IPS-NIHi7 (cell line): Measurements from ENCODE around the gene LTC4S.
"Not testable (repeated sequence)": the region's sequence is repeated elsewhere in the genome, so short reads cannot be mapped to it uniquely, and the experiment has no call there.

Experiments used
- DNase-seq: peaks from one replicate; pipeline ENCODE4 v3.0.0; 2012; ENCODE audit warnings: mixed read lengths; ENCODE audit errors: extremely low spot score

LTC4S gene

GRCh38 chr5:179823937-179824744, 30.4 kb downstream of the LTC4S start:
- DNase-seq = no peak

GRCh38 chr5:179824745-179825112, 30.9 kb downstream of the LTC4S start:
- no peak for DNase-seq

DNA sequence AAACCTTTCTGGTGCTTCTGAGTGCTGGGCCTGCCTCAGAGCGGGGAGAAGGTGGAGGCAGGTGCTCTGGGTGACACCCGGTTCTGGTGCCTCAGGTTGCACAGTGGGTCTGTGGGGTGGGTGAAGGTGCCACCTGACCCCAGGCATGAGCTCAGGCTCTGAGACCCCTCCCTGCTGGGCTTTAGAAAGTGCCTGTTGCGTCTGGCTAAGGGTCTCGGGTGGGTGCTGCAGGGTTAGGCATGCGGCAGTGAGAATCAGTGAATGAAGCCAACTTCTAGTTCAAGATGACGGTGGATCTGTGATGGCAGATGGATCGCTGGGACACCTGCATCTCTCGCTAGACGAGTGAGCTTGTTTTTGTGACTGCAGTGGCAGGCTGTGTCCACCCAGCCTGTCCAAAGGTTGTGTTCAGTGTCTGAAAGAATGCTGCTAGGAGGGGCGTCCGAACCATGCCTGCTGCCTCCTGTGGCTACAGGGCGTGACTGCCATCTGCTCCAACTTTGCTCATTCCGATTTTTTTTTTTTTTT, 31.9 kb downstream of the LTC4S start:
- DNase-seq = no peak

- no peak for DNase-seq
Measured at GRCh38 chr5:179827680-179828079, 33.9 kb downstream of the LTC4S start.

DNA sequence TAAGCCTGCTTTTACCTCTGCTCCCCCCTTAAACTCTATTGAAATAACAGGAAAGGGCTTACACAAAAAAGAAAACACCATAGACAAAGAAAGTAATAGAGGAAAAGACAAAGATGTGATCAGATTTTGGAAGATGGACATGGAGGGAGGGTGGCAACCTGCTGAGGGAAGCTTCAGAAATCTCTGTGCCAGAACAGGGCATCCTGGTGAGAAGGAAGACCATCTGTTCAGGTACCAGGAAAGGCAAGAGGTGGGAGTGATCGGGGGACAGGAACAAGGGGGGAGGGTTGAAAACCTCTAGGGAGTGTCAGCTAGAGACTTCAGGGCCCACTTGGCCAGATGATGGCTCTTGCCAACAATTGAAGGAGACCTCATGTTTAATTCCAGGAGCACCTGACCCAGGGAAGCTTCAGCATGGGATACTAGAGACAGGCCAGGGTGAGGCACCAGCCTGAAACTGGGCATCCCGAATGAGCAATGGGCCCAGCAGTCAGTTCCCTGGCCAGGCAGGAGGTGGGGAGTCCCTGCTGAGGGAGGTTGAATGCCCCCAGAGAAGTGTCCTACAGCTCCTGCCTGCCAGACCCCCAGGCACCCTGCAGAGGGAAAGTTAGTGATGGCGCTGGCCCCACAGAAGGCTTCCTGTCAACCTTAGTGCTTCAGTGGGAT, 35.1 kb downstream of the LTC4S start:
- no peak for DNase-seq

GRCh38 chr5:179829732-179830435, 36.1 kb downstream of the LTC4S start:
- no peak for DNase-seq

DNA sequence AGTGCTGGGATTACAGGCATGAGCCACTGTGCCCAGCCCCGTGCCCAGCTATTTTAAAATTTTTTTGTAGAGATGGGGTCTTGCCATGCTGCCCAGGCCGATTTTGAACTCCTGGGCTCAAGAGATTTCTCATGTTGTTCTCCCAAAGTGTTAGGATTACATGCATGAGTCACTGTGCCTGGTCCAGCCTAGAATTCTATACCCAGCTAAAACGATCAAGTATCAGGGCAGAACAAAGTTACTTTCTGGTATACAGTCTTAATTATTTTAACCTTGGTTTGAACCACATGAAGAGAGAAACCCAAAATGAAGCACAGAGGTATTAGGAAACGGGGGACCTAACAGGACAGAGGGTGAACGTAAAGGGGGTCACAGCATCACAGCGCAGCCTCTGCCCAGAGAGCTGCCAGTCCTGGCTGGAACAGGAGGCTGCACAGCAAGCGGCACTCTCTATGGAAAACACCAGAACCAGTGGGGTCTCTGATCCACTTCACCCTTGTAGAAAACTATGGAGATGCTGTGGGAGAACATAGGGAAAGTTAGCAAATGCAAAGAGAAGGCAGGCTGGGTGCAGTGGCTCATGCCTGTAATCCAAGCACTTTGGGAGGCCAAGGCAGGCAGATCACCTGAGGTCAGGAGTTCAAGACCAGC, 37.2 kb downstream of the LTC4S start:
- DNase-seq = no peak

DNA sequence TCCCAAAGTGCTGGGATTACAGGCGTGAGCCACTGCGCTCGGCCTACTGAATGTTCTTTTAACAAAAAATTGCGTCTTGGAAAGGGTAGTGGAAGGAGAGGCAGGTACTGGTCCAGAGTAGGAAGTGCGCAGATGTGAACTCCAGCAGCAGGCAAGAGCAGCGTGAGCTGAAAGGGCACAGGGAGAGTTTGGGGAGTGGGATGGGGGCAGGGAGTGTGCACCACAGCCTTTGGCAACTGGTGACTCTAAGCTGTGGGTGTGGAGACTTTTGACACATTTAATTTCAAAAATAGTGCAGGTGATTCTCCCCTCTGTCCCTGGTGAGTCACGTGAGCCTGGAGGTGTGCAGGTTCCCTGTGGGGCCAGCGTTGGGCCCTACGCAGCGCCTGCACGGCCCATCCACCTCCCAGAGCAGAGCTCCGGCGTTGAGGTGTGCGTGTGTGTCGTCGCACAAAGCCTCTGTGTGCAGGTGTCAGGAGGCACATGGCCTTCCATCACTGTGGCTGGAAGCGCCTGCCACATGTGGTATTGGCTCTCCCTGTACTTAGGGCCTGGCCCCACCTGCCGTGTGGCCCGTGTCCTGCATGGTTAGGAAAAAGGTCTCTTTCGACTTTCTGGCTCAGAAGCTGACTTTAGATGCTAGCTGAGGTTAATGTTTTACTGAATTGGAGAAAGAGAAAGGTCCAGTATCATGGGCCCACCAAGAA, 38.4 kb downstream of the LTC4S start:
- no peak for DNase-seq

DNA sequence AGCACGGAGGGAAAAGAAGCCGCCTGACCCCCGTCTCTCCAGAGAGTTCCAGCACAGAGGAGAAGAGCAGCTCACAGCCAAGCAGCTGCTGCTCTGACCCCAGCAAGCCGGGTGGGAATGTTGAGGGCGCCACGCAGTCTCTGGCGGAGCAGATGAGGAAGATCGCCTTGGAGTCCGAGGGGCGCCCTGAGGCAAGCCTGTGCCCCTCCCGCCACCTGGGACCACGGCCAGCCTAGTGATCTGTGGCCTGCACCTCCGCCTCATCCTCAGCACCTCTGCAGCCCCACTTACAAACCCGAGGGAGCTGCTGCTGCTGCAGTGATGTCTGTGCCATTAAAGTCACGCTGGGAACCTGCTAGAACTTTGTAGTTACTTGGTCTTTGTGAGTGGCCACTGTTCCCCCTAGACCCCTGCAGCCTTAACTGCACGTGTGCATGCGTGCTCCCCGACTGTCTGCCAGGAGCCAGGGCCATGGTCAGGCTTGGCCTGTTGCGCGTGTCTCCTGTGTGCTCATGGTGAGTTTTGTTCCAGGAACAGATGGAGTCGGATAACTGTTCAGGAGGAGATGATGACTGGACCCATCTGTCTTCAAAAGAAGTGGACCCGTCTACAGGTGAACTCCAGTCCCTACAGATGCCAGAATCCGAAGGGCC, 39.4 kb downstream of the LTC4S start:
- DNase-seq = no peak

- DNase-seq = no peak
Measured at GRCh38 chr5:179833709-179834070, 39.9 kb downstream of the LTC4S start.

GRCh38 chr5:179834120-179834519, 40.3 kb downstream of the LTC4S start:
- DNase-seq = no peak

DNA sequence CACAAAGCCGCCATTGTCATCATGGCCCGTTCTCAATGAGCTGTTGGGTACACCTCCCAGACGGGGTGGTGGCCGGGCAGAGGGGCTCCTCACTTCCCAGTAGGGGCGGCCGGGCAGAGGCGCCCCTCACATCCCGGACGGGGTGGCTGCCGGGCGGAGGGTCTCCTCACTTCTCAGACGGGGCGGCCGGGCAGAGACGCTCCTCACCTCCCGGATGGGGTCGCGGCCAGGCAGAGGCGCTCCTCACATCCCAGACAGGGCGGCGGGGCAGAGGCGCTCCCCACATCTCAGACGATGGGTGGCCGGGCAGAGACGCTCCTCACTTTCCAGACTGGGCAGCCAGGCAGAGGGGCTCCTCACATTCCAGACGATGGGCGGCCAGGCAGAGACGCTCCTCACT, 41.1 kb downstream of the LTC4S start:
- DNase-seq = not testable (repeated sequence)

GRCh38 chr5:179836225-179837019, 42.6 kb downstream of the LTC4S start:
- no peak for DNase-seq

DNA sequence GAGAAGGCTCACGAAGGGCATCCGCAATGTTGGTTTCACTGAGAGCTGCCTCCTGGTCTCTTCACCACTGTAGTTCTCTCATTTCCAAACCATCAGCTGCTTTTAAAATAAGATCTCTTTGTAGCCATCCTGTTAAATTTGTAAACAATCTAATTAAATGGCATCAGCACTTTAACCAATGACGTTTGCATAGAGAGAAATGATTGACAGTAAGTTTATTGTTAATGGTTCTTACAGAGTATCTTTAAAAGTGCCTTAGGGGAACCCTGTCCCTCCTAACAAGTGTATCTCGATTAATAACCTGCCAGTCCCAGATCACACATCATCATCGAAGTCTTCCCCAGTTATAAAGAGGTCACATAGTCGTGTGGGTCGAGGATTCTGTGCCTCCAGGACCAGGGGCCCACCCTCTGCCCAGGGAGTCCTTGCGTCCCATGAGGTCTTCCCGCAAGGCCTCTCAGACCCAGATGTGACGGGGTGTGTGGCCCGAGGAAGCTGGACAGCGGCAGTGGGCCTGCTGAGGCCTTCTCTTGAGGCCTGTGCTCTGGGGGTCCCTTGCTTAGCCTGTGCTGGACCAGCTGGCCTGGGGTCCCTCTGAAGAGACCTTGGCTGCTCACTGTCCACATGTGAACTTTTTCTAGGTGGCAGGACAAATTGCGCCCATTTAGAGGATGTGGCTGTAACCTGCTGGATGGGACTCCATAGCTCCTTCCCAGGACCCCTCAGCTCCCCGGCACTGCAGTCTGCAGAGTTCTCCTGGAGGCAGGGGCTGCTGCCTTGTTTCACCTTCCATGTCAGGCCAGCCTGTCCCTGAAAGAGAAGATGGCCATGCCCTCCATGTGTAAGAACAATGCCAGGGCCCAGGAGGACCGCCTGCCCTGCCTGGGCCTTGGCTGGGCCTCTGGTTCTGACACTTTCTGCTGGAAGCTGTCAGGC, 43.6 kb downstream of the LTC4S start:
- no peak for DNase-seq

- DNase-seq = no peak
Measured at GRCh38 chr5:179839328-179840256, 45.8 kb downstream of the LTC4S start.

DNA sequence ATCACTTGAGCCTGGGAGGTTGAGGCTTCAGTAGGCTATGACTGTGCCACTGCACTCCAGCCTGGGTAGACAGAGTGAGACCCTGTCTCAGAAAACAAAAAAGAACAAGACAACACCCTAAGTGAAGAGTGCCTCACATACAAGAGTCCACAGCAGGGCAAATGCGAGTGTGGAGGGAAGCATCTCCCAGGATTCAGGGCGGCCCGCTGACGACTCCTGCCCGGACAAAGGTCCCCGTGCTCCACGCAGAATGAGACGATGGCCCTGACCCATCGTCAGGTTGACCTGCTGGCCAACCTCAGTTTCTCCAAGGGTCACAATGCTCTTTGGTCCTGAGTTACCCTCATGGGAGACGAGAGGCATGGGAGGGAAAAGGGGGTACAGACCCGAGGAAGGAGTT, 46.5 kb downstream of the LTC4S start:
- no peak for DNase-seq

DNA sequence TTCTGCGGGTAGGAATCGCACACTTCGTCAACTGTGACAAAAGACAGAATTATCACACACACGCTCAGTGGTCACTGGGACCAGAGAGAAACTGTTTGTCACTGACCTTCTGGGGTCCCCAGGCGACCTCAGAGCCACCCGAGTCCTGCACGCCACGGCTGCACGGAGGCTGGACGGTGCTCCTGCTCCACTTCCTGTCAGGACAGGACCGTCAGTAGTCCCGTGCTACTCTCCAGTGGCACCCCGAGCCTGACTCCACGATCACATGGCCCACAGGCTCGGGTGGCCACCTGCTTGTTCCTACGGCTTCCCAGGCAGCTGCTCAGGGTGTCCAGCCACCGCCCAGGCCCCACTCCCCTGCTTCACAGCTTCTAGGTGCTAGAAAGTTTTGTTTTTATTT, 47.0 kb downstream of the LTC4S start:
- no peak for DNase-seq

DNA sequence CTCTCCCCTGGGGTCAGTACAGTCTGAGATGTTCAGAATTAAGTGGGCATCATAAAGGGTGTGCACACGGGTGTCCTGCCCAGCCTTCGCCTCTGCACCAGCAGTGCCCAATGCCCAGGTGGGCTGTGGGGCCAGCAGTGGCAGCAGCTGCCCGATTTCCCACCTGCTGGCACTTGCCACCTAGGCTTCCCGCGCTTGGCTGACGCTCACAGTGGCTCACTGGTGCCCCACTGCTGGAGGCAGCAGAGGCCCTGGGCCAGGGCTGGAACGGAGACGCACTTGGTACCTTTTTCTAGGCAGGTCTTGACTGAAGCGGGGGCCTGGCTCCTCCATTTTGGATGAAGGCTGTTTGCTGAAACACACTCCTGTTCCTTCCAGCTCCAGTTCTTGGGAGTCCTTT, 47.8 kb downstream of the LTC4S start:
- DNase-seq = no peak
